Epithelial cell of esophagus (primary cell): Measurements from ENCODE around the gene HOXA11.

Source experiments
- DNase-seq: peaks from one replicate; pipeline ENCODE4 v3.0.0; 2010; ENCODE audit warnings: low read depth
- H3K4me3 ChIP-seq: 2 replicates; pipeline ENCODE4 v1.5.1; 2011; ENCODE audit warnings: mild to moderate bottlenecking, low read length, control low read depth
- CTCF ChIP-seq: IDR thresholded peaks from 2 replicates; pipeline ENCODE4 v1.5.1; 2011; ENCODE audit warnings: low read depth, mild to moderate bottlenecking, low read length, control low read depth, inconsistent platforms; ENCODE audit not compliant: insufficient read depth; ENCODE audit errors: missing control alignments

The HOXA11 gene

GRCh38 chr7:27185013-27185853 lies at the start of gene HOXA11:
Gene HOXA11 (minus strand): TSS chr7:27185232. CDS start chr7:27185144, 88 bp downstream.
- peak; percentile 44 for DNase-seq
- peak within 1 kb of the TSS; percentile 30 for H3K4me3 ChIP-seq
- no peak for TF ChIP-seq CTCF

GRCh38 chr7:27229448-27229847 lies 44.4 kb upstream of the HOXA11 start:
- H3K4me3 ChIP-seq = no peak overlapping the region
- no peak for TF ChIP-seq CTCF
- no peak for DNase-seq

- DNase-seq = no peak
- no peak overlapping the region for H3K4me3 ChIP-seq
- no peak for TF ChIP-seq CTCF
These were observed 40.2 kb upstream of the HOXA11 start for GRCh38 chr7:27224983-27225934.

DNA sequence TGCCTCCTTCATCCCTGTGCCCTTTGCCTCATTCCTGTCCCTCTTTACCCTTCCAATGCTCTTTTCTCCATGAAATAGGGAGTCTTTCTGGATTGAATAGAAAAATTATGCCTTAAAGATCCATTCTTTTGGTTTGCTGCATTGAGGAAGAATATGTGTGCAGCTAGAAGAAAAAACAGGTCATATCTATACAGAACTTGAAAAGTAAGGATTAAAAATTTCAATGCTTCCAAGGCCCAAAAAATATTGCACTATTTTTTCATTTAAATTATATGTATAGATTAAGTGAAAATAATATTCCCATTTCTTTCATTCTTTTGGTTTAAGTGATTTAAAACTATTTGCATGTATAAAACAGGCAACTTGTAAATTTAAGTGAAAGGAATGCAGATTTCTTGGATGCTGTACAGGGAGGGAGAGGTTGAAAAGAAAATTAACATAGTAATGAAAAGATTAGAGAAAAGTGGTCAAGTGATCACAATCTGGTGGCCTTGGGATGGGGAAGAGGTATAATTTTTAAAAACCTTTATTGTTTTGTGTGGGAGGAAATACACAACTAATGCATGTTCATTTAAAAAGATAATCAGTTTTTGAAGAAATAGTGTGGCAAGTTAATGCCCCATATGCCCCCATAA lies 39.0 kb upstream of the HOXA11 start:
- no peak for TF ChIP-seq CTCF
- H3K4me3 ChIP-seq = no peak overlapping the region

GRCh38 chr7:27221201-27221797 lies 36.3 kb upstream of the HOXA11 start:
- no peak for TF ChIP-seq CTCF
- peak; percentile 28 for DNase-seq
- H3K4me3 ChIP-seq = no peak overlapping the region

More for the DNA sequence above, 39.0 kb upstream of the HOXA11 start:
- DNase-seq = no peak

DNA sequence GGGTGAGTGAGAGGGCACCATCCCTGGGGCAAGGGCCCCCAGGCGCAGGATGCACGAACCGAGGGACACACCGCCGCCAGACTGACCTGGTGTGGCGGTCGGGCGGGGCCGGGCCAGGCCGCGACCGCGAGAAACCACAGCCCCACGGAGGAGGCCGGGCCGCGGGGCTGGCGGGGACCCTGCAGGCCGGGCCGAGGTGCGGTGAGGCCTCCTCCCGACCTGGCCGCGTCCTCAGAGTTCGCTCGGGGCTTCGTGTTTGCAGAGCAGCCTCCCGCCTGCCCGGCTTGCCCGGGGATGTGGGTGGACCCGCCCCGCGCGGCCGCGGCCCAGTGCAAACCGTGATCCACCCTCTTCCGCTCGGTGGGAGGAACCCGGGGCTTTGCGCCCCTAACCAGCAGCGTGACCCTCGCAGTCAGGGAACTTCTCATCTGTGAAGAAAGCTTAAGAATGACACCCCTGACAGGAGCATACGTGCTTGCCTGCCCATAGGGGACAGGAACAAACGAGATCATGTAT lies 35.5 kb upstream of the HOXA11 start:
- H3K4me3 ChIP-seq = no peak overlapping the region
- no peak for DNase-seq
- TF ChIP-seq CTCF = no peak
